ENCODE data around the gene PRAMEF2. TPM values are rescaled to one million over a fixed set of nuclear protein-coding genes. Genes with fewer than 3 reads are reported as not detected.

PRAMEF2 gene
- total and polyA plus RNA-seq, 3 experiments from 2014 or later: not detected

Other genes starting within 250 kb of the PRAMEF2 start
- 100 to 1,000 TPM; 117 to 123 TPM for gene DHRS3, start 238.9 kb upstream of the PRAMEF2 start, total RNA-seq
- 31.9 TPM for gene DHRS3, start 238.9 kb upstream of the PRAMEF2 start, polyA plus RNA-seq
- gene AADACL4, start 213.0 kb upstream of the PRAMEF2 start, total RNA-seq: not detected
- not detected for gene AADACL4, start 213.0 kb upstream of the PRAMEF2 start, polyA plus RNA-seq
- not detected for gene AADACL3, start 141.0 kb upstream of the PRAMEF2 start, total RNA-seq
- gene AADACL3, start 141.0 kb upstream of the PRAMEF2 start, polyA plus RNA-seq: not detected
- not detected for gene CFAP107, start 110.9 kb upstream of the PRAMEF2 start, total RNA-seq
- gene CFAP107, start 110.9 kb upstream of the PRAMEF2 start, polyA plus RNA-seq: not detected
- gene PRAMEF12, start 83.3 kb upstream of the PRAMEF2 start, total RNA-seq: not detected
- not detected for gene PRAMEF12, start 83.3 kb upstream of the PRAMEF2 start, polyA plus RNA-seq
- gene PRAMEF1, start 65.7 kb upstream of the PRAMEF2 start, total RNA-seq: not detected
- gene PRAMEF1, start 65.7 kb upstream of the PRAMEF2 start, polyA plus RNA-seq: not detected
- gene PRAMEF11, start 25.7 kb upstream of the PRAMEF2 start, total RNA-seq: not detected
- gene PRAMEF11, start 25.7 kb upstream of the PRAMEF2 start, polyA plus RNA-seq: not detected
- not detected for gene HNRNPCL1, start 8.4 kb upstream of the PRAMEF2 start, total RNA-seq
- not detected for gene HNRNPCL1, start 8.4 kb upstream of the PRAMEF2 start, polyA plus RNA-seq
- not detected for gene PRAMEF4, start 29.1 kb downstream of the PRAMEF2 start, total RNA-seq
- gene PRAMEF4, start 29.1 kb downstream of the PRAMEF2 start, polyA plus RNA-seq: not detected
- not detected for gene PRAMEF10, start 41.2 kb downstream of the PRAMEF2 start, total RNA-seq
- not detected for gene PRAMEF10, start 41.2 kb downstream of the PRAMEF2 start, polyA plus RNA-seq
- gene PRAMEF7, start 59.5 kb downstream of the PRAMEF2 start, total RNA-seq: not detected
- gene PRAMEF7, start 59.5 kb downstream of the PRAMEF2 start, polyA plus RNA-seq: not detected
- not detected for gene PRAMEF6, start 90.5 kb downstream of the PRAMEF2 start, total RNA-seq
- gene PRAMEF6, start 90.5 kb downstream of the PRAMEF2 start, polyA plus RNA-seq: not detected
- not detected for gene PRAMEF27, start 199.5 kb downstream of the PRAMEF2 start, total RNA-seq
- gene PRAMEF27, start 199.5 kb downstream of the PRAMEF2 start, polyA plus RNA-seq: not detected
- gene HNRNPCL3, start 203.7 kb downstream of the PRAMEF2 start, total RNA-seq: not detected
- gene HNRNPCL3, start 203.7 kb downstream of the PRAMEF2 start, polyA plus RNA-seq: not detected
- gene PRAMEF25, start 213.7 kb downstream of the PRAMEF2 start, total RNA-seq: not detected
- gene PRAMEF25, start 213.7 kb downstream of the PRAMEF2 start, polyA plus RNA-seq: not detected

Measured in CD8-positive, alpha-beta memory T cell (primary cell).